Measurements from ENCODE around the gene GPR33. TPM values are rescaled to one million over a fixed set of nuclear protein-coding genes. Genes with fewer than 3 reads are reported as not detected.
A peak's percentile ranks its signal among the peaks of the same experiment; 100 is the strongest.
"Not testable (repeated sequence)": the region's sequence is repeated elsewhere in the genome, so short reads cannot be mapped to it uniquely, and the experiment has no call there.

The GPR33 gene
- polyA plus RNA-seq, 1 donor: not detected

GRCh38 chr14:31461545-31461944, 26.3 kb downstream of the GPR33 start:
- DNase-seq (ENCODE audit: low read depth): no peak

- DNase-seq (ENCODE audit: low read depth): no peak
Measured at GRCh38 chr14:31457665-31458659, 29.9 kb downstream of the GPR33 start.

DNA sequence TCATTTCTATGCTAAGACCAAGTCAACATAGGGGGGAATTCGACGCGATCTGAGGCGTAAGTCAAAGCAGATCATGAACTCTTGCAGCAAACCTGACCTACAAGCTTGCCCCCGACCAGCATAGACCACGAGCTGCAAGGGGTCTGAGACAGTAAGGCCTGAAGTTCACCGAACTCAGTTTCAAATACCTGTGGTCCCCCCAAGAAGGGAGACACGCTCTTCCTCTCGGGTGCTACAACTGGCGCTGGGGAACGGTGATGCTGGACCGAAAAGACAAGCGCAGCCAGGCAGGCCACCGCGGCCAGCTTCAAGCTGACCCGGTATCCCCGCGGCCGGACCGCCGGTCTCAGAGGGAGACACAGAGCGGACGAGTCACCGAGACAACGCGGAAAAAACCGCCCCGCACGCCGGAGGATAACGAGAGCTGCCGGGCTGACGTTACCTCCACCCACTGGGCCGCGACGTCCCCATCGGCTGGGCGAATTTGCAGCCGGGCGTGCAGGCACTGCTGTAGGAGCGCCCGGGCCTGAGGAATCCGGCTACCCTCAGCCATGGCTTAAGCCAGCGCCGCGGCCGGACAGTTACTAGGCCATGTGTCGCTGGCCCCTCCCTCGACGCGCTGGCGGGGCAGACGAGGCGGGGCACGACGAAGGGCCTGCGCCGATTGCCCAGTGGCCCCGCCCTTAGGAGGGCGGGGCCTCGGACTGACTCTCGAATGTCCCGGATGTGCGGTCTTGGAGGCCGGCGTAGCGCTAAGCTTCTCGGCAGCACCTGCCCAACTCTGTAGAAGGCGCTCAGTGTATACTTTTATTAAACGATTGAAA, 30.8 kb downstream of the GPR33 start, which contains the start of gene DTD2:
TSS of gene DTD2 (minus strand) at position 666 of the 824 bp plus-strand sequence. CDS start at position 553, 113 bp downstream.
- peak; percentile 93 for DNase-seq (ENCODE audit: low read depth)

- DNase-seq (ENCODE audit: low read depth): no peak
Measured at GRCh38 chr14:31449971-31450610, 37.7 kb downstream of the GPR33 start.

DNA sequence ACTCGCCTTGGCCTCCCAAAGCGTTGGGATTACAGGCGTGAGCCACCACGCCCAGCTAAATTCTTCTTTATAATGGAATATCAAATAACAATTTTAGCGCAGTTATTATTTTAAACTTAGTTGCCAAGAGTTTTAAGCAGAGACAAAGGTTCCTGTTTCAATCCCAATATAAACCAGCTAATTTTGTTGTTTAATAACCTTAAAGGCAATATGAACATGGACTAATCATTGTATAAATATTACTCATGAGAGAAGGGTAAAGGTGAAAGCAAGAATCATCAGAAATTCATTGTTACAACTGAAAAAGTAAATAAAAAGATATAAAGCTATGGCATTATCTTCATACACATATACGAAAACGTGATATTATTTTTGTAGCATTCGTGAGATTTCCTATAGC, 38.7 kb downstream of the GPR33 start:
- no peak for DNase-seq (ENCODE audit: low read depth)

DNA sequence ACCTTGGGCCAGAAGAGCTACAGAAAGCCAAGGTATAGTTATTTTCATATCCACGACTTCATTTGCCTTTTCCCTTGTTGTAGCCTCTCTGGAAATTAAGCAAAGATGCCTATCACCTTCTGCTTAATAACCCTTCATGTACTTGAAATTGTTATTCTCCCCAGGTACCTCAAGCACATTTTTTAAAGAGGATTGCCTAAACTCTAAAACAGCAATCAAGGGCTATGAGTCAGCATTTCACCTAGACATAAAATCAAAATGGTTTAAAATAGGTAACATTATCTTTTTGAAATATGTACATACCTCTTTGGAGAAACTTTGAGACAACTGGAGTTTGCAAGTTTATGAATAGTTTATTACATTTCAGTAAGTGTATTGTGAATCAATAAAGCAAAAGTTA, 42.1 kb downstream of the GPR33 start:
- no peak for DNase-seq (ENCODE audit: low read depth)

- no peak for DNase-seq (ENCODE audit: low read depth)
Measured at GRCh38 chr14:31442284-31442683, 45.6 kb downstream of the GPR33 start.

- DNase-seq (ENCODE audit: low read depth): no peak
Measured at GRCh38 chr14:31441273-31442111, 46.3 kb downstream of the GPR33 start.

- no peak for DNase-seq (ENCODE audit: low read depth)
Measured at GRCh38 chr14:31440280-31440679, 47.6 kb downstream of the GPR33 start.

- no peak for DNase-seq (ENCODE audit: low read depth)
Measured at GRCh38 chr14:31439561-31439960, 48.3 kb downstream of the GPR33 start.

DNA sequence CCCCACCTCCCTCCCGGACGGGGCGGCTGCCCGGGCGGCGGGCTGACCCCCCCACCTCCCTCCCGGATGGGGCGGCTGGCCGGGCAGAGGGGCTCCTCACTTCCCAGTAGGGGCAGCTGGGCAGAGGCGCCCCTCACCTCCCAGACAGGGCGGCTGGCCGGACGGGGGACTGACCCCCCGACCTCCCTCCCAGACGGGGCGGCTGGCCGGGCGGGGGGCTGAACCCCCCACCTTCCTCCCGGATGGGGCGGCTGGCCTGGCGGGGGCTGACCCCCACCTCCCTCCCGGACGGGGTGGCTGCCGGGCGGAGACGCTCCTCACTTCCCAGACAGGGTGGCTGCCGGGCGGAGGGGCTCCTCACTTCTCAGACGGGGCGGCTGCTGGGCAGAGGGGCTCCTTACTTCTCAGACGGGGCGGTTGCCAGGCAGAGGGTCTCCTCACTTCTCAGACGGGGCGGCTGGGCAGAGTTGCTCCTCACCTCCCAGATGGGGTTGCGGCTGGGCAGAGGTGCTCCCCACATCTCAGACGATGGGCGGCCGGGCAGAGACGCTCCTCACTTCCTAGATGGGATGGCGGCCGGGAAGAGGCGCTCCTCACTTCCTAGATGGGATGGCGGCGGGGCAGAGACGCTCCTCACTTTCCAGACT, 50.7 kb downstream of the GPR33 start:
- not testable (repeated sequence) for DNase-seq (ENCODE audit: low read depth)

DNA sequence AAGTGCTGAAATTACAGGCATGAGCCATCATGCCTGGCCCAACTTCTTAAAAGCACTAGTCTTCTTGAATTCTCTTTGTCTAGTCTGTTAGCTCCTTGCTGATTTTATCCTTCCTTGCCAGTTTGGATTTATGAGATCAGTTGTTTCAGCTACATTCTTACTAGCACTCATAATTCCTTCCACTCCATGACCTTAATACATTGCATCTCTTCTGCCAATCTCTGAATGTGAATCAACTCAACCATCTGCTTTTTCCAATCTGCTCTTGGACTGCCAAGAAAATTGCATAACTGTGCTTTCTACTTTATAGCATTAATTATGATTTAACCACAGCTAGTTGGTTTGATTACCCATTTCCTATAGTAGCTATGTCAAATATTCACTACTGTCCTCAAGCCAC, 52.6 kb downstream of the GPR33 start:
- no peak for DNase-seq (ENCODE audit: low read depth)

Other genes starting within 250 kb of the GPR33 start
- gene HEATR5A, start 67.5 kb downstream of the GPR33 start, polyA plus RNA-seq (ENCODE audit: insufficient read length): 12.6 TPM
- 9.6 TPM for gene DTD2, start 30.5 kb downstream of the GPR33 start, polyA plus RNA-seq (ENCODE audit: insufficient read length)
- 8.7 TPM for gene NUBPL, start 73.4 kb upstream of the GPR33 start, polyA plus RNA-seq (ENCODE audit: insufficient read length)

All from forelimb muscle (tissue), 1 donor.